Neural cell (in vitro differentiated cells): ENCODE results near the gene DACH1. TPM values are rescaled to one million over a fixed set of nuclear protein-coding genes. Genes with fewer than 3 reads are reported as not detected.

ENCODE experiments used
- H2AFZ ChIP-seq: fragments of 200-600, 300-800 bp; sonication (generic), shearing (Covaris generic); 2 replicates; pipeline ENCODE4 v1.6.0; 2014; ENCODE audit warnings: low read depth, mild to moderate bottlenecking, antibody characterized with exemption, low read length, moderate library complexity
- H3F3A ChIP-seq: fragments of 200-600 bp; shearing (Covaris generic); 2 replicates; pipeline ENCODE4 v1.6.1; 2016; ENCODE audit warnings: mild to moderate bottlenecking, moderate library complexity, mixed read lengths, antibody characterized with exemption, low read length; ENCODE audit not compliant: insufficient read depth, poor library complexity, severe bottlenecking
- H3K27ac ChIP-seq: fragments of 200-600, 300-800 bp; sonication (generic), shearing (Covaris generic); 2 replicates; pipeline ENCODE4 v1.5.1; 2014; ENCODE audit warnings: mild to moderate bottlenecking, low read length, moderate library complexity
- H3K27me3 ChIP-seq: fragments of 300-800, 200-600 bp; sonication (generic), shearing (Covaris generic); 2 replicates; pipeline ENCODE4 v1.6.0; 2014; ENCODE audit warnings: mild to moderate bottlenecking, low read depth, low read length, moderate library complexity; ENCODE audit not compliant: insufficient read depth
- H3K36me3 ChIP-seq: fragments of 300-800, 200-600 bp; sonication (generic), shearing (Covaris generic); 2 replicates; pipeline ENCODE4 v1.5.1; 2014; ENCODE audit warnings: mild to moderate bottlenecking, antibody characterized with exemption, low read length, moderate library complexity; ENCODE audit not compliant: insufficient read depth
- H3K4me2 ChIP-seq: fragments of 300-800, 200-600 bp; sonication (generic), shearing (Covaris generic); 2 replicates; pipeline ENCODE4 v1.6.0; 2014; ENCODE audit warnings: mild to moderate bottlenecking, low read length
- H3K4me3 ChIP-seq: fragments of 300-800, 200-600 bp; sonication (generic), shearing (Covaris generic); 2 replicates; pipeline ENCODE4 v1.5.1; 2014; ENCODE audit warnings: mild to moderate bottlenecking, low read length, moderate library complexity
- H3K79me2 ChIP-seq: fragments of 200-600 bp; shearing (Covaris generic); replicated peaks from 2 replicates; pipeline ENCODE4 v1.6.0; 2014; ENCODE audit warnings: mild to moderate bottlenecking, low read length, moderate library complexity; ENCODE audit not compliant: insufficient read depth
- H3K9ac ChIP-seq: fragments of 300-800, 200-600 bp; sonication (generic), shearing (Covaris generic); 2 replicates; pipeline ENCODE4 v1.6.1; 2016; ENCODE audit warnings: mild to moderate bottlenecking, low read length, mixed read lengths
- H3K9me2 ChIP-seq: fragments of 200-600 bp; shearing (Covaris generic); 2 replicates; pipeline ENCODE4 v1.6.1; 2016; ENCODE audit warnings: mild to moderate bottlenecking, low read length, mixed read lengths; ENCODE audit not compliant: insufficient read depth
- H3K9me3 ChIP-seq: fragments of 200-600, 300-800 bp; sonication (generic), shearing (Covaris generic); 2 replicates; pipeline ENCODE4 v1.6.1; 2016; ENCODE audit warnings: mild to moderate bottlenecking, mixed run types, low read length, moderate library complexity, mixed read lengths
- H4K20me1 ChIP-seq: fragments of 200-600 bp; shearing (Covaris generic); 2 replicates; pipeline ENCODE4 v1.6.1; 2016; ENCODE audit warnings: mild to moderate bottlenecking, mixed run types; ENCODE audit not compliant: insufficient read depth
- CTCF ChIP-seq: fragments of 450-650 bp; IDR thresholded peaks from 2 replicates; pipeline ENCODE4 v1.5.1; 2014; ENCODE audit warnings: antibody characterized with exemption, mild to moderate bottlenecking, moderate library complexity; ENCODE audit not compliant: poor library complexity, severe bottlenecking
- EP300 ChIP-seq: fragments of 450-650 bp; conservative IDR thresholded peaks from 2 replicates; pipeline ENCODE4 v1.6.1; 2014; ENCODE audit warnings: antibody characterized with exemption, mild to moderate bottlenecking, moderate library complexity; ENCODE audit not compliant: poor library complexity, severe bottlenecking
- EZH2 ChIP-seq: fragments of 200-600, 300-800 bp; shearing (Covaris generic), sonication (generic); IDR thresholded peaks from 2 replicates; pipeline ENCODE4 v1.6.1; 2014; ENCODE audit warnings: antibody characterized with exemption, low read length, borderline replicate concordance, mild to moderate bottlenecking; ENCODE audit not compliant: insufficient read depth, poor library complexity, severe bottlenecking
- MXI1 ChIP-seq: fragments of 450-650 bp; conservative IDR thresholded peaks from 2 replicates; pipeline ENCODE4 v1.6.1; 2014; ENCODE audit warnings: antibody characterized with exemption, mild to moderate bottlenecking; ENCODE audit not compliant: poor library complexity, severe bottlenecking
- POLR2AphosphoS5 ChIP-seq: IDR thresholded peaks from 2 replicates; pipeline ENCODE4 v1.6.1; 2012
- RAD21 ChIP-seq: fragments of 450-650 bp; conservative IDR thresholded peaks from 2 replicates; pipeline ENCODE4 v1.6.1; 2014; ENCODE audit warnings: antibody characterized with exemption, mild to moderate bottlenecking, moderate library complexity
- SMC3 ChIP-seq: fragments of 450-650 bp; conservative IDR thresholded peaks from 2 replicates; pipeline ENCODE4 v1.6.1; 2014; ENCODE audit warnings: antibody characterized with exemption, mild to moderate bottlenecking, moderate library complexity; ENCODE audit not compliant: poor library complexity
- TAF1 ChIP-seq: IDR thresholded peaks from 2 replicates; pipeline ENCODE4 v1.6.1; 2012; ENCODE audit warnings: low read depth
- polyA plus RNA-seq: library from polyadenylated mRNA; depleted of rRNA; stranded (reverse); fragments of >200 nt; gene quantifications from 2 replicates; pipeline ENCODE4 v1.2.3, GENCODE V29; 2014
- TF ChIP-seq, protein P1 (sequence below): IDR thresholded peaks from 2 replicates; pipeline ENCODE4 v1.6.1; 2012; ENCODE audit warnings: borderline replicate concordance

DACH1 gene
- polyA plus RNA-seq, 1 donor from 2014 or later = 20.0 TPM

GRCh38 chr13:71536201-71536600 is 330.8 kb downstream of the DACH1 start:
- no peaks in the 10 kb centered on the region for H4K20me1 ChIP-seq
- no peaks in the 10 kb centered on the region for H3K36me3 ChIP-seq
- H3K79me2 ChIP-seq = no peaks in the 10 kb centered on the region
- H3K27me3 ChIP-seq = no peaks in the 10 kb centered on the region
- no peak overlapping the region for H3K9ac ChIP-seq
- no peaks in the 10 kb centered on the region for H3F3A ChIP-seq
- no peaks in the 10 kb centered on the region for H3K9me3 ChIP-seq
- no peak overlapping the region for H3K27ac ChIP-seq
- no peaks in the 10 kb centered on the region for H3K9me2 ChIP-seq
- H3K4me3 ChIP-seq = no peak overlapping the region
- TF ChIP-seq TAF1 (no peak), MXI1 (no peak), SMC3 (no peak), EZH2 (no peak), EP300 (no peak), POLR2AphosphoS5 (no peak), RAD21 (no peak), CTCF (no peak)
- TF ChIP-seq, protein P1, sequence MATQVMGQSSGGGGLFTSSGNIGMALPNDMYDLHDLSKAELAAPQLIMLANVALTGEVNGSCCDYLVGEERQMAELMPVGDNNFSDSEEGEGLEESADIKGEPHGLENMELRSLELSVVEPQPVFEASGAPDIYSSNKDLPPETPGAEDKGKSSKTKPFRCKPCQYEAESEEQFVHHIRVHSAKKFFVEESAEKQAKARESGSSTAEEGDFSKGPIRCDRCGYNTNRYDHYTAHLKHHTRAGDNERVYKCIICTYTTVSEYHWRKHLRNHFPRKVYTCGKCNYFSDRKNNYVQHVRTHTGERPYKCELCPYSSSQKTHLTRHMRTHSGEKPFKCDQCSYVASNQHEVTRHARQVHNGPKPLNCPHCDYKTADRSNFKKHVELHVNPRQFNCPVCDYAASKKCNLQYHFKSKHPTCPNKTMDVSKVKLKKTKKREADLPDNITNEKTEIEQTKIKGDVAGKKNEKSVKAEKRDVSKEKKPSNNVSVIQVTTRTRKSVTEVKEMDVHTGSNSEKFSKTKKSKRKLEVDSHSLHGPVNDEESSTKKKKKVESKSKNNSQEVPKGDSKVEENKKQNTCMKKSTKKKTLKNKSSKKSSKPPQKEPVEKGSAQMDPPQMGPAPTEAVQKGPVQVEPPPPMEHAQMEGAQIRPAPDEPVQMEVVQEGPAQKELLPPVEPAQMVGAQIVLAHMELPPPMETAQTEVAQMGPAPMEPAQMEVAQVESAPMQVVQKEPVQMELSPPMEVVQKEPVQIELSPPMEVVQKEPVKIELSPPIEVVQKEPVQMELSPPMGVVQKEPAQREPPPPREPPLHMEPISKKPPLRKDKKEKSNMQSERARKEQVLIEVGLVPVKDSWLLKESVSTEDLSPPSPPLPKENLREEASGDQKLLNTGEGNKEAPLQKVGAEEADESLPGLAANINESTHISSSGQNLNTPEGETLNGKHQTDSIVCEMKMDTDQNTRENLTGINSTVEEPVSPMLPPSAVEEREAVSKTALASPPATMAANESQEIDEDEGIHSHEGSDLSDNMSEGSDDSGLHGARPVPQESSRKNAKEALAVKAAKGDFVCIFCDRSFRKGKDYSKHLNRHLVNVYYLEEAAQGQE = no peak
- H3K4me2 ChIP-seq = no peak overlapping the region
- H2AFZ ChIP-seq = no peak overlapping the region

- Histone ChIP-seq H3K4me3 (no peak overlapping the region), H2AFZ (no peak overlapping the region), H3K9ac (no peak overlapping the region), H3K9me3 (no peaks in the 10 kb centered on the region), H3K79me2 (no peaks in the 10 kb centered on the region), H4K20me1 (no peaks in the 10 kb centered on the region), H3K9me2 (no peaks in the 10 kb centered on the region), H3K4me2 (no peak overlapping the region), H3K27ac (no peak overlapping the region), H3F3A (no peaks in the 10 kb centered on the region), H3K36me3 (no peaks in the 10 kb centered on the region), H3K27me3 (no peaks in the 10 kb centered on the region)
- TF ChIP-seq TAF1 = no peak
- no peak for TF ChIP-seq EP300
- TF ChIP-seq POLR2AphosphoS5 = no peak
- TF ChIP-seq CTCF = no peak
- TF ChIP-seq SMC3 = no peak
- TF ChIP-seq EZH2 = no peak
- TF ChIP-seq MXI1 = no peak
- no peak for TF ChIP-seq RAD21
- TF ChIP-seq, protein P1 = no peak
Measured at GRCh38 chr13:71524613-71525304, 342.2 kb downstream of the DACH1 start.
